Measurements from ENCODE around the gene ELK4. TPM values are rescaled to one million over a fixed set of nuclear protein-coding genes. Genes with fewer than 3 reads are reported as not detected.

ELK4 gene
- total and polyA plus RNA-seq, 2 of the 13 experiments (the other 11 are each of a cell fraction or from before 2014, with no cell fraction given): 8.3 to 13.1 TPM

DNA sequence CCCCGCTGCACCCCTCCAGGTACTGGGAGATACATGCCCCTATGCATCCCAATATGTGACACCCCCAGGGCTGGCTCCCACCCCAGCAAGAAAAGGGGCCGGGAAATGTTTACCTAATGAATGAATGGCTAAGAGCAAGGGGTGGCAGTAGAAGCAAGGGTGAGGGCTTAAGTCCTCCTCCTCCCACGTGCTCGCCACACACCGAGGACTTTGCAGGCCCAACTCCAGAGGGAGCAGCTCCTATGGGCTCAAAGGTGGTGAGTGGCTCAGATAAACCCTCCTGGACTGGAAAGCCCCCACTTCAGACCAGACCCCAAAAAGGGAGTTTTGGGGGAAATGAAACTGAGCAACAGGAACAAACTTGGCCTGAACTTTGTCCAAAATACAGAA lies 37.1 kb upstream of the ELK4 start:
- in situ Hi-C loops (cut with HindIII; ENCODE audit: extremely low pct_ligation_motif_present, low pct_unique_long_range_greater_than_20kb) (loop anchor here (5.0 kb wide), 1 partner anchor 33 kb away; no protein-coding TSS in a partner anchor), intact Hi-C loops (cut with micrococcal nuclease; ENCODE audit: unreplicated experiment) (no loop called here)
- DNase-seq (ENCODE audit: low spot score) (peak; percentile 25), ATAC-seq (peak; percentile 62), FAIRE-seq (peak; percentile 63)
- no TSS peak for BruUV-seq (replicated peaks)
- H3K4me3 ChIP-seq (replicated peaks in 1 of 3; ENCODE audit: insufficient read depth in 1 of 3, low read depth in 2 of 3, low read length in 3 of 3): no peak overlapping the region
- H3K4me2 ChIP-seq (ENCODE audit: low read depth, low read length): no peak overlapping the region
- POLR2A ChIA-PET: interaction anchor here (0.8 kb wide), 2 partner anchors 8 to 10 kb away, joined by 3 read pairs; no protein-coding TSS in a partner anchor
- H3K9ac ChIP-seq (ENCODE audit: insufficient read depth, low read depth, low read length): no peak overlapping the region
- peaks cover 99% of the 10 kb centered on the region for H3K4me1 ChIP-seq (ENCODE audit: insufficient read depth, low read length)
- H3K27ac ChIP-seq (ENCODE audit: extremely low read length, insufficient read depth, low read length): no peak overlapping the region
- H3K79me2 ChIP-seq (ENCODE audit: insufficient read depth, low read length): no peaks in the 10 kb centered on the region
- CTCF ChIA-PET (ENCODE audit: low intra/inter-chr PET ratio, low total read pairs): no interaction called here
- WGBS (ENCODE audit: low lambda C conversion rate): 39% methylated on average over 5 of the region's 5 CpGs
- H2AFZ ChIP-seq (ENCODE audit: low read length): no peak overlapping the region
- no peaks in the 10 kb centered on the region for H3K36me3 ChIP-seq (replicated peaks in 1 of 2; ENCODE audit: control insufficient read depth in 1 of 2, insufficient read depth in 2 of 2, low read length in 2 of 2)
- no peaks in the 10 kb centered on the region for H4K20me1 ChIP-seq (ENCODE audit: insufficient read depth, low read length)
- no peaks in the 10 kb centered on the region for H3K27me3 ChIP-seq (ENCODE audit: control insufficient read depth in 1 of 2, insufficient read depth in 2 of 2, low read length in 2 of 2)
- no peaks in the 10 kb centered on the region for H3K9me3 ChIP-seq (ENCODE audit: low read length)
- TF ChIP-seq U2AF2 (IDR thresholded peaks at IDR 0.05; ENCODE audit: low read depth, low read length) (no peak), HNRNPH1 (optimal IDR thresholded peaks at IDR 0.05; ENCODE audit: low read depth, low read length) (no peak), ZNF143 (CRISPR knock-in tag; IDR thresholded peaks at IDR 0.05) (no peak), DNMT1 (CRISPR knock-in tag; IDR thresholded peaks at IDR 0.05) (no peak), FOXK2 (IDR thresholded peaks at IDR 0.05) (no peak), RARA (CRISPR knock-in tag; IDR thresholded peaks at IDR 0.05) (no peak), ZNF747 (CRISPR knock-in tag; IDR thresholded peaks at IDR 0.05; ENCODE audit: borderline replicate concordance) (no peak), SALL1 (CRISPR knock-in tag; IDR thresholded peaks at IDR 0.05) (peak; percentile 59), ZNF335 (CRISPR knock-in tag; IDR thresholded peaks at IDR 0.05) (no peak), CEBPG (CRISPR knock-in tag; IDR thresholded peaks at IDR 0.05) (no peak), ZNF12 (CRISPR knock-in tag; IDR thresholded peaks at IDR 0.05) (no peak), NR2C2 (CRISPR knock-in tag; IDR thresholded peaks at IDR 0.05; ENCODE audit: borderline replicate concordance) (no peak), ZNF761 (CRISPR knock-in tag; conservative IDR thresholded peaks at IDR 0.05) (no peak), ATF1 (CRISPR knock-in tag; IDR thresholded peaks at IDR 0.05) (no peak), BRCA1 (CRISPR knock-in tag; IDR thresholded peaks at IDR 0.05) (no peak), ZFY (CRISPR knock-in tag; IDR thresholded peaks at IDR 0.05) (peak; percentile 71), ZNF670 (CRISPR knock-in tag; IDR thresholded peaks at IDR 0.05; ENCODE audit: borderline replicate concordance) (peak; percentile 52; the same call in 1 of the 2 replicates), KLF6 (CRISPR knock-in tag; IDR thresholded peaks at IDR 0.05) (no peak)
- TF ChIP-seq, protein P1, sequence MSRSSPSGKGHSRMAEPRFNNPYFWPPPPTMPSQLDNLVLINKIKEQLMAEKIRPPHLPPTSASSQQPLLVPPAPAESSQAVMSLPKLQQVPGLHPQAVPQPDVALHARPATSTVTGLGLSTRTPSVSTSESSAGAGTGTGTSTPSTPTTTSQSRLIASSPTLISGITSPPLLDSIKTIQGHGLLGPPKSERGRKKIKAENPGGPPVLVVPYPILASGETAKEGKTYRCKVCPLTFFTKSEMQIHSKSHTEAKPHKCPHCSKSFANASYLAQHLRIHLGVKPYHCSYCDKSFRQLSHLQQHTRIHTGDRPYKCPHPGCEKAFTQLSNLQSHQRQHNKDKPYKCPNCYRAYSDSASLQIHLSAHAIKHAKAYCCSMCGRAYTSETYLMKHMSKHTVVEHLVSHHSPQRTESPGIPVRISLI (CRISPR knock-in tag; IDR thresholded peaks at IDR 0.05; ENCODE audit: borderline replicate concordance): no peak
- TF ChIP-seq, protein P2, sequence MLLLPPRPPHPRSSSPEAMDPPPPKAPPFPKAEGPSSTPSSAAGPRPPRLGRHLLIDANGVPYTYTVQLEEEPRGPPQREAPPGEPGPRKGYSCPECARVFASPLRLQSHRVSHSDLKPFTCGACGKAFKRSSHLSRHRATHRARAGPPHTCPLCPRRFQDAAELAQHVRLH (CRISPR knock-in tag; IDR thresholded peaks at IDR 0.05; ENCODE audit: borderline replicate concordance, low read depth): peak; percentile 47; the same call in 1 of the 2 replicates
- TF ChIP-seq, protein P3, sequence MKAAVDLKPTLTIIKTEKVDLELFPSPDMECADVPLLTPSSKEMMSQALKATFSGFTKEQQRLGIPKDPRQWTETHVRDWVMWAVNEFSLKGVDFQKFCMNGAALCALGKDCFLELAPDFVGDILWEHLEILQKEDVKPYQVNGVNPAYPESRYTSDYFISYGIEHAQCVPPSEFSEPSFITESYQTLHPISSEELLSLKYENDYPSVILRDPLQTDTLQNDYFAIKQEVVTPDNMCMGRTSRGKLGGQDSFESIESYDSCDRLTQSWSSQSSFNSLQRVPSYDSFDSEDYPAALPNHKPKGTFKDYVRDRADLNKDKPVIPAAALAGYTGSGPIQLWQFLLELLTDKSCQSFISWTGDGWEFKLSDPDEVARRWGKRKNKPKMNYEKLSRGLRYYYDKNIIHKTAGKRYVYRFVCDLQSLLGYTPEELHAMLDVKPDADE (CRISPR knock-in tag; IDR thresholded peaks at IDR 0.05): no peak
- TF ChIP-seq, protein P4, sequence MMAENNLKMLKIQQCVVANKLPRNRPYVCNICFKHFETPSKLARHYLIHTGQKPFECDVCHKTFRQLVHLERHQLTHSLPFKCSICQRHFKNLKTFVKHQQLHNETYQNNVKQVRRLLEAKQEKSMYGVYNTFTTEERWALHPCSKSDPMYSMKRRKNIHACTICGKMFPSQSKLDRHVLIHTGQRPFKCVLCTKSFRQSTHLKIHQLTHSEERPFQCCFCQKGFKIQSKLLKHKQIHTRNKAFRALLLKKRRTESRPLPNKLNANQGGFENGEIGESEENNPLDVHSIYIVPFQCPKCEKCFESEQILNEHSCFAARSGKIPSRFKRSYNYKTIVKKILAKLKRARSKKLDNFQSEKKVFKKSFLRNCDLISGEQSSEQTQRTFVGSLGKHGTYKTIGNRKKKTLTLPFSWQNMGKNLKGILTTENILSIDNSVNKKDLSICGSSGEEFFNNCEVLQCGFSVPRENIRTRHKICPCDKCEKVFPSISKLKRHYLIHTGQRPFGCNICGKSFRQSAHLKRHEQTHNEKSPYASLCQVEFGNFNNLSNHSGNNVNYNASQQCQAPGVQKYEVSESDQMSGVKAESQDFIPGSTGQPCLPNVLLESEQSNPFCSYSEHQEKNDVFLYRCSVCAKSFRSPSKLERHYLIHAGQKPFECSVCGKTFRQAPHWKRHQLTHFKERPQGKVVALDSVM (CRISPR knock-in tag; IDR thresholded peaks at IDR 0.05): no peak
- TF ChIP-seq, protein P5, sequence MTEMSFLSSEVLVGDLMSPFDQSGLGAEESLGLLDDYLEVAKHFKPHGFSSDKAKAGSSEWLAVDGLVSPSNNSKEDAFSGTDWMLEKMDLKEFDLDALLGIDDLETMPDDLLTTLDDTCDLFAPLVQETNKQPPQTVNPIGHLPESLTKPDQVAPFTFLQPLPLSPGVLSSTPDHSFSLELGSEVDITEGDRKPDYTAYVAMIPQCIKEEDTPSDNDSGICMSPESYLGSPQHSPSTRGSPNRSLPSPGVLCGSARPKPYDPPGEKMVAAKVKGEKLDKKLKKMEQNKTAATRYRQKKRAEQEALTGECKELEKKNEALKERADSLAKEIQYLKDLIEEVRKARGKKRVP (CRISPR knock-in tag; IDR thresholded peaks at IDR 0.05): no peak
